ENCODE results near the gene EVI5. TPM values are rescaled to one million over a fixed set of nuclear protein-coding genes. Genes with fewer than 3 reads are reported as not detected.

Gene EVI5
- total RNA-seq, 1 donor from 2014 or later = 29.7 TPM

DNA sequence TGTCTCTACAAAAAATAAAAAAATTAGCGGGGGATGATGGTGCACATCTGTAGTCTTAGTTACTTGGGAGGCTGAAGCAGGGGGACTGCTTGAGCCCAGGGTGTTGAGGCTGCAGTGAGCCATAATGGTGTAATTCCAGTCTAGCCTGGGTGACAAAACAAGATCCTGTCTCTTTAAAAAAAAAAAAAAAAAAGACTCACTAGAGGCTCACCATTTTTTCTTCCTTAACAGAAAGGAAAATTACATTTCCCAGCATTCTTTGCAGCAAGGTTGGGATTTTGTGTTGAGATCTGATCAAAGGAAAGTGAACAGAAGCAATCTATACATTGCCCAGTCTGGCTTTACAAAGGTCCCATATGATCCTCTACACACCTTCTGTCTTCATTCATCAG is 319.7 kb downstream of the EVI5 start:
- DNase-seq (ENCODE audit: extremely low spot score in 2 of 2) = no peak
- H3K4me1 ChIP-seq = no peaks in the 10 kb centered on the region
- H3K27ac ChIP-seq = no peak overlapping the region
- H3K4me3 ChIP-seq = no peak overlapping the region
- H3K9me3 ChIP-seq = no peaks in the 10 kb centered on the region
- intact Hi-C loops (cut with DNase I) = no loop called here
- TF ChIP-seq POLR2A (IDR thresholded peaks at IDR 0.05) (no peak), POLR2AphosphoS5 (IDR thresholded peaks at IDR 0.05; ENCODE audit: insufficient read depth in 1 of 2, low read depth in 1 of 2) (no peak)
- TF ChIP-seq, protein P1, sequence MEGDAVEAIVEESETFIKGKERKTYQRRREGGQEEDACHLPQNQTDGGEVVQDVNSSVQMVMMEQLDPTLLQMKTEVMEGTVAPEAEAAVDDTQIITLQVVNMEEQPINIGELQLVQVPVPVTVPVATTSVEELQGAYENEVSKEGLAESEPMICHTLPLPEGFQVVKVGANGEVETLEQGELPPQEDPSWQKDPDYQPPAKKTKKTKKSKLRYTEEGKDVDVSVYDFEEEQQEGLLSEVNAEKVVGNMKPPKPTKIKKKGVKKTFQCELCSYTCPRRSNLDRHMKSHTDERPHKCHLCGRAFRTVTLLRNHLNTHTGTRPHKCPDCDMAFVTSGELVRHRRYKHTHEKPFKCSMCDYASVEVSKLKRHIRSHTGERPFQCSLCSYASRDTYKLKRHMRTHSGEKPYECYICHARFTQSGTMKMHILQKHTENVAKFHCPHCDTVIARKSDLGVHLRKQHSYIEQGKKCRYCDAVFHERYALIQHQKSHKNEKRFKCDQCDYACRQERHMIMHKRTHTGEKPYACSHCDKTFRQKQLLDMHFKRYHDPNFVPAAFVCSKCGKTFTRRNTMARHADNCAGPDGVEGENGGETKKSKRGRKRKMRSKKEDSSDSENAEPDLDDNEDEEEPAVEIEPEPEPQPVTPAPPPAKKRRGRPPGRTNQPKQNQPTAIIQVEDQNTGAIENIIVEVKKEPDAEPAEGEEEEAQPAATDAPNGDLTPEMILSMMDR (IDR thresholded peaks at IDR 0.05) = no peak
- H3K36me3 ChIP-seq = no peaks in the 10 kb centered on the region
- H3K27me3 ChIP-seq = no peaks in the 10 kb centered on the region

DNA sequence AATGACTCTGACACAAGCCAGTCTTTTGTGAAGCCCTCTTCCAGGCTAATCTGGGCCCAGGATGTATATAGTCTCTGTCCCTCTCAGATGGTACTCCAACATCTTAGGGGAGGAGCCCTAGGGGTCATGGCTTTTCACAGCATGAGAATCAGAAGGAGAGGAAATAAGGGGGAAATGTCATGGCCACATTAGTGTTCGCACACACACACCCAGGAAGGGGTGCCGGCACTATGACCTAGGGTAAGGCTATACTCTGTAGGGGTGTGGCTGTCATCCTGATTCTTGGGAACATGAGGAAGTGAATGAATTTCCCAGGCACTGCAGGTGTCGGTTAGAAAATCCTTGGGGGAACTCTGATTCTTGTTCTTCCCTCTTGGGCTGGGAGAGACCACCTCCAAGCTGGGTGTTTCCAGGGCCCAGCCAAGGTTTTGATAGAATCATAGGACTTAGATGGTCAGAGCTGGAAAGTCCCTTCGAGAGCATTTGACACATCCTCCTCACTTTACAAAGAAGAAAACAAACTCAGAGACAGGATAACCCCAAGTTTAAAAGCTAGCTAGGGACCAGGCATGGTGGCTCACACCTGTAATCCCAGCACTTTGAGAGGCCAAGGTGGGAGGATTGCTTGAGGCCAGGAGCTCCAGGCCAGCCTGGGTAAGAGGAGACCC is 320.2 kb downstream of the EVI5 start:
- Histone ChIP-seq H3K4me3 (no peak overlapping the region), H3K4me1 (no peaks in the 10 kb centered on the region), H3K36me3 (no peaks in the 10 kb centered on the region), H3K27me3 (no peaks in the 10 kb centered on the region), H3K9me3 (no peaks in the 10 kb centered on the region), H3K27ac (no peak overlapping the region)
- intact Hi-C loops (cut with DNase I) = no loop called here
- TF ChIP-seq POLR2A (IDR thresholded peaks at IDR 0.05) (no peak), POLR2AphosphoS5 (IDR thresholded peaks at IDR 0.05; ENCODE audit: insufficient read depth in 1 of 2, low read depth in 1 of 2) (no peak)
- TF ChIP-seq, protein P1 (IDR thresholded peaks at IDR 0.05) = no peak
- no peak for DNase-seq (ENCODE audit: extremely low spot score in 2 of 2)

DNA sequence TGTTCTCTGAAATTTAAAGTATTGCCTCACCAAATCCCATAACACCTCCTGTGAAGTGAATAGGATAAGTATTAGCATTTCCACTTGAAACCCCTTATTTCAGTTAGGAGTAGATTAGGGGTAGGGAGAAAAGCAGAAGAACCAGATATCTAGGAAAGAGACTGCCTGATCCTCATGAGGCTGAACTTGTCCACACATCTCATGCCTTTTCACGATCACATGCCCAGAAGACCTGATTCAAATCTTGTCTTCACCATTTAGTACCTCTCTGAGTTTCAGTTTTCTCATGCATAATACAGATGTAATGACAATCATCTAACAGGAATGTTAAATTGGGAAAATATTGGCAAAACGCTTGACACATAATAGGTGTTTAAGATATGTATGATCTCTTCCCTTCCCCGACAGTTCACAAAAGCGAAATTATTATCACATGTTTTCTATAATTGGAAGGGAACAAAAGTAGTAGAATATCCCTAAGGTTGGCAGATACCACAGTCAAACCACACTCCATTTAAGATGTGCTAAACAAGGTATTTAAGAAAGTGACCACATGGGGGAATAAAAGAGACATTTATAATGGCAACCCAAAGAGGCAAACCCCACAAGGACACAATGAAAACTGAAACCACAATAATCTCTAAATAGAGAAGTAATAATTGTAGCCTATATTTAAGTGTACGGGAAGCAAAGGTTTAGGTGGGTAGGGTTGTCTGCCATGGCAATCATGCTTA is 323.4 kb downstream of the EVI5 start:
- Histone ChIP-seq H3K36me3 (no peaks in the 10 kb centered on the region), H3K27me3 (no peaks in the 10 kb centered on the region), H3K4me1 (no peaks in the 10 kb centered on the region), H3K27ac (no peak overlapping the region), H3K9me3 (no peaks in the 10 kb centered on the region), H3K4me3 (no peak overlapping the region)
- no peak for DNase-seq (ENCODE audit: extremely low spot score in 2 of 2)
- intact Hi-C loops (cut with DNase I) = no loop called here
- TF ChIP-seq POLR2A (IDR thresholded peaks at IDR 0.05) (no peak), POLR2AphosphoS5 (IDR thresholded peaks at IDR 0.05; ENCODE audit: insufficient read depth in 1 of 2, low read depth in 1 of 2) (no peak)
- TF ChIP-seq, protein P1 (IDR thresholded peaks at IDR 0.05) = no peak

- intact Hi-C loops (cut with DNase I) = no loop called here
- Histone ChIP-seq H3K4me1 (no peaks in the 10 kb centered on the region), H3K36me3 (no peaks in the 10 kb centered on the region), H3K27me3 (no peaks in the 10 kb centered on the region), H3K9me3 (no peaks in the 10 kb centered on the region), H3K27ac (no peak overlapping the region), H3K4me3 (no peak overlapping the region)
- TF ChIP-seq, protein P1 (IDR thresholded peaks at IDR 0.05) = no peak
- no peak for TF ChIP-seq POLR2AphosphoS5 (IDR thresholded peaks at IDR 0.05; ENCODE audit: insufficient read depth in 1 of 2, low read depth in 1 of 2)
- TF ChIP-seq POLR2A (IDR thresholded peaks at IDR 0.05) = no peak
- no peak for DNase-seq (ENCODE audit: extremely low spot score in 2 of 2)
These were observed 325.0 kb downstream of the EVI5 start for GRCh38 chr1:92459871-92460320.

Small RNAs within 50 kb of the gene (small RNA-seq; reads per million reads assigned to genes)
- gene AC104332.2 = not detected
- not detected for gene RNU4-59P

Other genes with a start within 250 kb of the EVI5 start
- gene RPL5, start 46.9 kb upstream of the EVI5 start, total RNA-seq = 1,502 TPM
- 7.9 TPM for gene DIPK1A, start 176.4 kb upstream of the EVI5 start, total RNA-seq